Left colon (tissue), 2 donors: ENCODE measurements around the gene AGBL1. TPM values are rescaled to one million over a fixed set of nuclear protein-coding genes. Genes with fewer than 3 reads are reported as not detected.
A peak's percentile ranks its signal among the peaks of the same experiment; 100 is the strongest.

Source experiments
- ATAC-seq: fragments of 200-7000 bp; cut with Tn5 transposase; one replicate; pipeline ENCODE4 v1.9.1; 2020; ENCODE audit warnings: mild to moderate bottlenecking, moderate library complexity
- DNase-seq, 2 donors: peaks; one replicate each; pipeline ENCODE4 v3.0.0-alpha.2; 2020
- intact Hi-C, 2 donors: fragments of 100-400 bp; cut with DNase I in 1 of 2; cut with micrococcal nuclease in 1 of 2; formaldehyde crosslinking; loops; one replicate each; pipeline versions ENCODE4 v1.11.2 to v1.14.0; 2022; cut with DNase I, micrococcal nuclease
- total RNA-seq, 2 donors: library from RNA; stranded (reverse); fragmentation: NEBNext Ultra II Directional; extraction: Animal tissue kit (Norgen Biotek cat#: 25700); gene quantifications; one replicate each; pipeline ENCODE4 v1.2.1, GENCODE V29; 2021
- donor health status: DM: no; HTN: no; CAD: no.
- donor health status: DM: yes; HTN: yes; CAD: no.

Gene AGBL1
- total RNA-seq, 2 donors from 2014 or later, result 0.22 to 0.34 TPM

- no peak for DNase-seq
- no peak for ATAC-seq
- intact Hi-C loops, result no loop called here
Observed at GRCh38 chr15:86157606-86158293, 78.1 kb downstream of the AGBL1 start.

- ATAC-seq (no peak), DNase-seq (no peak)
- intact Hi-C loops, result no loop called here
Observed at GRCh38 chr15:86159468-86159867, 79.8 kb downstream of the AGBL1 start.

GRCh38 chr15:86161250-86161649, 81.6 kb downstream of the AGBL1 start:
- DNase-seq, result no peak
- intact Hi-C loops, result loop anchor here in 1 of 2 donors (10.0 kb wide), 1 partner anchor 64 kb away; no protein-coding TSS in a partner anchor
- ATAC-seq, result no peak

GRCh38 chr15:86162172-86162591, 82.5 kb downstream of the AGBL1 start:
- ATAC-seq, result no peak

GRCh38 chr15:86162641-86163040, 83.0 kb downstream of the AGBL1 start:
- no peak for ATAC-seq
- intact Hi-C loops, result loop anchor here in 1 of 2 donors (10.0 kb wide), 1 partner anchor 62 kb away; no protein-coding TSS in a partner anchor
- no peak for DNase-seq

More at GRCh38 chr15:86162172-86162591, 82.5 kb downstream of the AGBL1 start:
- intact Hi-C loops, result loop anchor here in 1 of 2 donors (10.0 kb wide), 1 partner anchor 63 kb away; no protein-coding TSS in a partner anchor
- DNase-seq, result no peak

GRCh38 chr15:86163816-86164215, 84.1 kb downstream of the AGBL1 start:
- intact Hi-C loops, result loop anchor here in 1 of 2 donors (10.0 kb wide), 1 partner anchor 61 kb away; no protein-coding TSS in a partner anchor
- DNase-seq, result no peak
- no peak for ATAC-seq

- intact Hi-C loops, result loop anchor here in 1 of 2 donors (10.0 kb wide), 1 partner anchor 60 kb away; no protein-coding TSS in a partner anchor
- DNase-seq (peak in 1 of 2 donors; percentile 9), ATAC-seq (no peak)
Observed at GRCh38 chr15:86164232-86164898, 84.7 kb downstream of the AGBL1 start.

GRCh38 chr15:86165265-86166211, 85.9 kb downstream of the AGBL1 start:
- no peak for DNase-seq

GRCh38 chr15:86167841-86168240, 88.2 kb downstream of the AGBL1 start:
- intact Hi-C loops, result loop anchor here in 1 of 2 donors (10.0 kb wide), 1 partner anchor 57 kb away; no protein-coding TSS in a partner anchor
- ATAC-seq, result no peak
- DNase-seq, result no peak

More at GRCh38 chr15:86165265-86166211, 85.9 kb downstream of the AGBL1 start:
- intact Hi-C loops, result loop anchor here in 1 of 2 donors (10.0 kb wide), 1 partner anchor 59 kb away; no protein-coding TSS in a partner anchor
- ATAC-seq, result no peak

GRCh38 chr15:86178845-86179244, 99.2 kb downstream of the AGBL1 start:
- ATAC-seq, result no peak
- intact Hi-C loops, result no loop called here

GRCh38 chr15:86183596-86184491, 104.2 kb downstream of the AGBL1 start:
- intact Hi-C loops, result no loop called here
- no peak for ATAC-seq

More at GRCh38 chr15:86178845-86179244, 99.2 kb downstream of the AGBL1 start:
- no peak for DNase-seq

GRCh38 chr15:86193716-86194380, 114.2 kb downstream of the AGBL1 start:
- intact Hi-C loops, result no loop called here
- DNase-seq (no peak), ATAC-seq (no peak)

More at GRCh38 chr15:86183596-86184491, 104.2 kb downstream of the AGBL1 start:
- DNase-seq, result no peak

- ATAC-seq, result no peak
- intact Hi-C loops, result no loop called here
- DNase-seq, result no peak
Observed at GRCh38 chr15:86197770-86198169, 118.1 kb downstream of the AGBL1 start.

GRCh38 chr15:86199467-86200145, 119.9 kb downstream of the AGBL1 start:
- no peak for DNase-seq
- no peak for ATAC-seq
- intact Hi-C loops, result no loop called here

- ATAC-seq, result no peak
- intact Hi-C loops, result no loop called here
- DNase-seq, result no peak
Observed at GRCh38 chr15:86201313-86202008, 121.8 kb downstream of the AGBL1 start.

- intact Hi-C loops, result no loop called here
- ATAC-seq, result no peak
Observed at GRCh38 chr15:86203462-86203861, 123.8 kb downstream of the AGBL1 start.

More at GRCh38 chr15:86203462-86203861, 123.8 kb downstream of the AGBL1 start:
- no peak for DNase-seq
